Activated CD4-positive, CD25-positive, alpha-beta regulatory T cell treated with anti-CD3 and anti-CD28 coated beads, Interleukin-2, amount 50 U/mL, for 24 hours (primary cell): ENCODE results near the gene HYAL3.

Source experiments
- ATAC-seq, 2 donors: fragments of 150-1000 bp; cut with Tn5 transposase; one replicate each; pipeline ENCODE4 v1.10.0; 2021; ENCODE audit warnings: mild to moderate bottlenecking in 1 of 2, moderate library complexity in 1 of 2

Gene HYAL3

GRCh38 chr3:50298836-50299637 is at the start of gene HYAL3, which contains the start of gene NAA80:
Gene HYAL3 (minus strand): TSS chr3:50299405. CDS start chr3:50295602, 3,803 bp downstream.
Gene NAA80 (minus strand): TSS chr3:50299405. CDS start chr3:50297463, 1,942 bp downstream.
- ATAC-seq: peak; percentile 86 to 89

GRCh38 chr3:50347187-50347813 is 48.1 kb upstream of the HYAL3 start:
- ATAC-seq: peak; percentile 6 to 10

GRCh38 chr3:50345586-50346234 is 46.5 kb upstream of the HYAL3 start, which contains the start of gene ZMYND10:
Gene ZMYND10 (minus strand): TSS chr3:50345732. CDS start chr3:50345579, 153 bp downstream.
- peak; percentile 12 to 29 for ATAC-seq

- no peak for ATAC-seq
Measured at GRCh38 chr3:50345008-50345407, 45.8 kb upstream of the HYAL3 start.

- ATAC-seq: no peak
Measured at GRCh38 chr3:50342813-50343633, 43.8 kb upstream of the HYAL3 start.

- ATAC-seq: no peak
Measured at GRCh38 chr3:50341996-50342650, 42.9 kb upstream of the HYAL3 start.

- no peak for ATAC-seq
Measured at GRCh38 chr3:50341537-50341936, 42.3 kb upstream of the HYAL3 start.

GRCh38 chr3:50340448-50341329 is 41.5 kb upstream of the HYAL3 start, which contains the start of gene RASSF1:
Gene RASSF1 (minus strand): TSS chr3:50340836. CDS start chr3:50340805, 31 bp downstream.
- ATAC-seq: peak; percentile 12 to 17

GRCh38 chr3:50340147-50340447 is 40.9 kb upstream of the HYAL3 start:
- no peak for ATAC-seq

- ATAC-seq: no peak
Measured at GRCh38 chr3:50339485-50340146, 40.4 kb upstream of the HYAL3 start.

GRCh38 chr3:50338965-50339364 is 39.8 kb upstream of the HYAL3 start:
- ATAC-seq: no peak

GRCh38 chr3:50337175-50337861 is 38.1 kb upstream of the HYAL3 start:
- peak; percentile 83 to 84 for ATAC-seq

GRCh38 chr3:50336452-50337174 is 37.4 kb upstream of the HYAL3 start:
- ATAC-seq: peak; percentile 34 to 36

GRCh38 chr3:50334339-50335075 is 35.3 kb upstream of the HYAL3 start:
- no peak for ATAC-seq

- ATAC-seq: no peak
Measured at GRCh38 chr3:50333744-50334328, 34.6 kb upstream of the HYAL3 start.

- no peak for ATAC-seq
Measured at GRCh38 chr3:50331364-50331907, 32.2 kb upstream of the HYAL3 start.

GRCh38 chr3:50330330-50330729 is 31.1 kb upstream of the HYAL3 start:
- ATAC-seq: no peak
